Medulla oblongata (tissue), 1 donor: ENCODE measurements around the gene PLIN5.

ENCODE experiments used
- DNase-seq: peaks from one replicate; pipeline ENCODE4 v3.0.0-alpha.2; 2015; ENCODE audit errors: extremely low spot score

PLIN5 gene

DNA sequence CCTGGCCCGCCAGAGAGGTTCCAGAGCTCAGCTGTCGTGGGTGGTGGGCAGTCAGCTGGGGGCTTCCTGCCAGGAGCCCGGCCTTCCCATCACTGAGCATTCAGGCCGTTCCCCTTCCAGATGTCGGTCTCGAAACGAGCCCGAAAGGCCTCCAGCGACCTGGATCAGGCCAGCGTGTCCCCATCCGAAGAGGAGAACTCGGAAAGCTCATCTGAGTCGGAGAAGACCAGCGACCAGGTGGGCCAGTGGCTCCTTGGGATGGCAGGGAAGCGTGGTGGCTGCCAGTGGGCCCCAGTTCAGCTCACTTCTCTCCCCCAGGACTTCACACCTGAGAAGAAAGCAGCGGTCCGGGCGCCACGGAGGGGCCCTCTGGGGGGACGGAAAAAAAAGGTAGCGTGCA lies 43.6 kb downstream of the PLIN5 start:
- DNase-seq, result no peak

DNA sequence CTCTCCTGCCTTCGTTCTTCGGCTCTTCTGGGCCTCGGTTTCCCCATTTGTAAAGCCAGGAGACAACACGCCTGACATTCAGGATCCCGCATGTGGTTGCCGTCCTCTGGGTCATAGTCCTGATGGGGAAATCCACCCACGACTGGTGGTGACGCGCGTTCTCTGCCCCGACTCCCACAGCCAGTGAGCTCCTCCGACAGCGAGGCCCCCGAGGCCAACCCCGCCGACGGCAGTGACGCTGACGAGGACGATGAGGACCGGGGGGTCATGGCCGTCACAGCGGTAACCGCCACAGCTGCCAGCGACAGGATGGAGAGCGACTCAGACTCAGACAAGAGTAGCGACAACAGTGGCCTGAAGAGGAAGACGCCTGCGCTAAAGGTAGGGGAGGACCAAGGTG lies 46.5 kb downstream of the PLIN5 start:
- DNase-seq, result no peak

DNA sequence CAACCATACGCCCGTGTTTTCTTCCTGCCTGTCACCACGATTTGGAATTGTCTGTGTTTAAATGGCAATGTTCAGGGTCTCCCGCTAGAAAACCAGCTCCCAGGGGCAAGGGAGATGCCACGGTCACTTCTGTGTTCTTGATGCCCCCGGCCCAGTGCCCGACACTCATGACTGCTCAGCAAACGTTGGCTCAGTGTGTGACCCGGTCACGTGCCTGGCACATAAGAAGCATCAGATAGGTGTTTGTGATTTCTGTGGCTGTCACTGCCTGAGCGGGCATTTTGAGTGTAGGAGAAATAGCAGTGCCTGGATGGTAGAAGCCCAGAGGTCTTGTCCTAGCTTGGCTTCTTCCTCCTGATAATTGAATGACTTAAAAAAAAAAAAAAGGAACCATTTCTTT lies 47.5 kb downstream of the PLIN5 start:
- no peak for DNase-seq

DNA sequence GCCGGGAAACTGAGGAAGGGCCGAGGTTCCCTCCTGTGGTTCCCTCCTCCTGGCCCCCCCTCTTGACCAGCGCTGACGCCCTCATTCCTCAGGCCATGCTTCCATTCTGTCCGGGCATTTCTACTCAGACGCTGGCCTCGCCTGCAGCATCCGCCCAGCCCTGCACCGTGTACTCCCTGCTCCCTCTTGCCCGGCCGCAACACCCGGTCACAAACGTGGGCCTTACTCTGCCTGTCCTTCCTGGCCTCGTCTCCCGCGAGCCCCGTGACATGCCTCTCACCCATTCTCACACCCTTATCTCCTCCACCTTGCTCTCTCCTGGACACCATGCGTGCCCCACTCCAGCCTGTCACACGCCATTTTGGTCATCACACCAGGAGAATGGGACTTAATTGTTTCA lies 51.6 kb downstream of the PLIN5 start:
- no peak for DNase-seq

GRCh38 chr19:4482721-4483364 lies 52.2 kb downstream of the PLIN5 start:
- DNase-seq, result no peak

DNA sequence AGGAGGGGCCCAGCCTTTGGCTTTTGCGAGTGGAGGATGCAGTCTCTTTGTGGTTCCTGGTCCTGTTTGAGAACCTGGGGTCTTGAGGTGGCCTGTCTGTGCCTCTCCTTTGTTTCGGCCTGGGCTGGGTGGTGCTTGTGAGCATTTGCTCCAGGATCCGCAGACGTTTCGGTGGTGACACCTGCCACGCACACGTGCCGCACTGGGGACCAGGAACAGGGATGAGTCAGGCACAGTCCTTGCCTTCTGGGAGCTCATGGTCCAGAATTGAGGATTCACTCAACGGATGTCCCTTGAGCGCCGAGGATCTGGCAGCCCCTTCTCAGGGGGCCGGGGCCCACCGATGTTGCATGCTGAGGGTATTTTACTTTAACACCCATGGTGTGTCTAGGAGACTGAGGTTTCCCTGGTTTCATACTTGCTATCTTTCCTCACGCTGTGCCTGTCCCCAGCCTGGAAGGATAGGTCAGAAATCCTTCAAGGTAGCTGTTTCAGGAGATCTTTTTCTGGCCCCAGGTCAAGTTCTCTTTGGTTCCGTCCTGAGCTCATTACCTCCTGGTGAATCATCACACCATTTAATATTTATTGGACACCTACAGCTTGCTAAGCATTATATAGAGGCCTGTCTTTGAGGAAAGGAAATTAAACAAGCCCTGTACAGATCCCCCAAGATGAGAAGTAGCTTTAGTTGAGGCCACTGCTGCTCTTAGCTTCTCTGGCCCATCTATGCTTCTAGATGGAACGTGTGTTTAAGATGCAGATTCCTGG lies 57.8 kb downstream of the PLIN5 start:
- no peak for DNase-seq

DNA sequence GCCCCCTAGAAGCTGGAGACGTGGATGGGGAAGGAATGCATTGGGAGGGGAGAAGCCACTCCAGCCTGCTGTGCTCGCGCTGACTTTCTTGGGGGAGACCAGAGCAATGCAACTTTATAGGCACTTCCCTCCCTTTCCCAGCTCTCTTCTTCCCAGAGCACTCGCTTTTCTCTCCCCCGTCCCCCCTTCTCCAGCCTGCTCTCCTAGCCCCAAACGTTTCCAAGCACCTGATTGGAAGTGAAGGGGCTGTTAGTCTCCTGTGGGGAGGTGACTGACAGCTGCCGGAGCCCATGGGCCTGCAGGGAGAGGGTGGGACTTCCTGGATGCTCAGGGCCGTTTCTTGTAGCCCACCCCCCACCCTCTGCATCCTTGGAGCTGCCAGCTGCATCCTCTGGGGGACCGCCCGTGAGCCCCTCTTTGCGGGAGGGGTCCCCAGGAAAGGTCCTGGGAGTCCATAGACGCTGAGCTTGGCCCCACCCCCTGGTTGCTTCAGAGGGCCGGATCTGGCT lies 60.5 kb downstream of the PLIN5 start:
- peak; percentile 74 for DNase-seq

GRCh38 chr19:4473763-4474513 lies 61.1 kb downstream of the PLIN5 start:
- DNase-seq, result no peak

- DNase-seq, result no peak
These were observed 61.8 kb downstream of the PLIN5 start for GRCh38 chr19:4473011-4473762.
